HG03064 (cell line): ENCODE data around the gene SCAF1.

Experiments used
- ATAC-seq: cut with Tn5 transposase; IDR thresholded peaks from one replicate; pipeline ENCODE4 v1.9.1; 2021; ENCODE audit warnings: low read depth; ENCODE audit not compliant: unreplicated experiment

SCAF1 gene

DNA sequence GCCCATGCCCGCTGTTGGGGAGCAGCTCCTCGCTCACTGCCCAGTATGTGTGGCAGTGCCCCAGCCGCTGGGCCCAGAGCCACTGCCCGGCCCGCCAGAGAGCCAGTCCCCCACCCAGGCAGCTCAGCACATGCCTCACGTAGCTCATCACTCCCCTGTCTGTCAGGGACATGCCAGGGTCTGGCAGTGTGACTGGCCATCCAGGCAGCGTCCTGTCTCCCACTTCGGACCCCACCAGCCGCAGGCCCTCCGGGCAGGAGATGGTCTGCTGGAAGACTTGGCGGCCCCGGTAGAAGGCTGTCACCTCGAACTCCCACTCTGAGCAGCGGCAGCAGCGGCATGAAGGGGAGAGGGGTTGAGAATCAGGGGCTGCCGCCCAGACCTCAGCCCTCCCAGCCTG lies 20.0 kb downstream of the SCAF1 start:
- ATAC-seq: no peak

DNA sequence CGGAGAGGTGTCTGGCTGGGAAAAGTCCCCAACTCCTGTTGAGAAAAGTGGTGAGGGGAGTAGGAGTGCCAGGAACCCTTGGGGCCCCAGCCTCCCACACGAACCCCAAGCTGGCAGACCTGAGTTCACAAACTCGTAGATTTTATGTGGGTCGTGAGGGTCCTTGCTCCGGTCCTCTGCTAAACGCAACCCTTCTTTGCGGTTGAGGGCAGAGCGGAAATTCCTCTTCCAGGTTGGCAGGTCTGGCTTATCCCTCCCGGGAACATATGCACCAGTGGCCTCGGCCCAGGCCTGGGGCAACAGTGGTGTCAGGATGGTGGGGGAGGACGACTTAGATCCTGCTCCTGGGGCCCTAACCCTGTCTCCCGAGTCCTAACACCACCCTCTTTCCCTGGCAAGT lies 21.2 kb downstream of the SCAF1 start:
- no peak for ATAC-seq

DNA sequence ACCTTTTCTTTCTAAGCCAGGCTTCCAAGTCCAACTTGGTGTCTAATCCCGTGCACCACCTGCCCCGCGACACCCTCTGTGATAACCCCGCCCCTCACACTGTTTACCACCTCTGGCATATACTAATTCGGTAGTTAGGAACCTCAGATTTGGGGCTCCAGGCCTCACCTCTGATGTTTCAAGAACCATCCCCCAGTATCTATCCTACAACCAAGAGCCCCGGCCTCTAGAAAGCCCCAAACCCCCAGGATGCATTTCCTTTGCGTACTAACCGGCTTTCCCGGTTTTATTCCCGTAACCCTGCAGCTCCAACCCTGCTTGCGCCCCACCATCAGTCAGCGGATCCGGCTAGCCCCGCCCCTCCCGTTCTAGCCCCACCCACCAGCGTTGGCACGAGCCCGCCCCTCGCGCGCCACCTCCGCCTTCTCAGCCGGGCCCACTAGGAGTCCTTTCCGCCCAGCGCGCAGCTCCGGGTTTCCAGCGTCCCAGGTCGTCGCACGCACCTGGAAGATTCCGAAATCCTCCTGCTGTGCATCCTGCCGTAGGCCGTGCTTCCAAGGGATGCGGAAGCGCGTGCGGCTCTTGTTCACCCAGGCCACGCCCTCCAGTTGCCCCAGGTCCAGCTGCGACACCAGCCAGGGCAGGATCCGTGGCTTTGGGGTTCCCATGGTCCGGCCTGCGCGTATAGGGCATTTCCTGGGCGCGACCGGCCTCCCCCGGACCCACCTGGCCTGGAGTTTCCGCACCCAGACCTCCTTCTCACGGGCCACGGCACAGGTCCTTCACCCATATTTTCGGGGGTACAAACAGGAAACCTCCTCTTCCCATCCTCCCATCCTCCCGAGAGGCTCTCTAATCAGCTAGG lies 22.4 kb downstream of the SCAF1 start:
- no peak for ATAC-seq

DNA sequence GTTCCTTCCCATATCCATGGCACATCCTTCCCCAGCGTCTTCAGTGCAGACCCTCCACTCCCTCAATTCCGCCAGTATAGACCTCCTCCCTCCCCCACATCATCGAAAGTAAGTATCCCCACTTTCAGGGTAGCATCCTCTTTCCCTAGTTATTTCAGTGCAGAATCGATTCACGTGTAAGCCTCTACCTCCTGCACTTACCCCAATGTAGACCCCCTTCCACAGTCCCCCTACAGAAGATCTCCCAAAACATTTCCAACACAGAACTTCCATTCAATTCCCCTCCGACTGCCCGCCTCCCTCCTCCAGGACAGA lies 23.0 kb downstream of the SCAF1 start:
- no peak for ATAC-seq

DNA sequence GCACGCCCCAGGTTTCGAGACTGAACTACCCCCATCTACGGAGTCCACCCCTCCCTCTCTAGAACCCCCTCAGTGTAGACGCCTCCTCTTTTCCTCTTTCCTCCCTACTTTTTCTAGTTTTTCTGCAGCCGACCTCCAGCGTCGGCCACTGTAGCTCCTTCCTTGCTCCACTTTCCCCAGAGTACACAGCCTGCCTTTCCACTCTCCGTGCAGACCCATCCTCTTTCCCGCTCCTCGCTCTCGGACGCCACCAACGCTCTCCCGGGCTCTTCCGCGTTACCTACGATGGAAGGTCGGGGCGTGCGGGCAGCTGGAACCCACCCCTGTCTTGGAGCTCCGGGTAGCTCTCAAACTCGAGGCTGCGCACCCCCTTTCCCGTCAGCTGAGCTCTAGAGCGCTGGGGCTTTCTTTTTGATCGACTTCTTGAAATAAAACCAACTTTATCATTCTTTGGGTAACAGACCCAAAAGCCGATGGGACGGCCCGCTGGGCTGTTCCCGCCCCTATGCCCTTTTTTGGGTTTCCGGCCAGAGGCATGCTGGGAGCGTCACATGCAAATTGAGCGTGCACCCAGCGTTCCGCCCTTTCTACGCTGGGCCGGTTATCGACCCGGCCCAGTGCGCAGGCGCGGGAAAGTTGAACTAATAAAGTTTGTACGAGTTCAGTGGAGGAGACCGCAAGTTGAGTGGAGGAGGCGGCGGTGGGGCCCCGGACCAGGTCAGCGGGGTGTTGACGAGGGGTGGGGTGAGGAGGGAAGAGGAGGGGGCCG lies 23.5 kb downstream of the SCAF1 start, which contains the start of the genes BCL2L12 and IRF3:
Gene BCL2L12 (plus strand): TSS at position 583 of the 769 bp plus-strand sequence. CDS start 760 bp downstream, outside the sequence.
Gene IRF3 (minus strand): TSS at position 507 of the 769 bp plus-strand sequence. CDS start 1,019 bp downstream, outside the sequence.
- peak; percentile 67 for ATAC-seq

DNA sequence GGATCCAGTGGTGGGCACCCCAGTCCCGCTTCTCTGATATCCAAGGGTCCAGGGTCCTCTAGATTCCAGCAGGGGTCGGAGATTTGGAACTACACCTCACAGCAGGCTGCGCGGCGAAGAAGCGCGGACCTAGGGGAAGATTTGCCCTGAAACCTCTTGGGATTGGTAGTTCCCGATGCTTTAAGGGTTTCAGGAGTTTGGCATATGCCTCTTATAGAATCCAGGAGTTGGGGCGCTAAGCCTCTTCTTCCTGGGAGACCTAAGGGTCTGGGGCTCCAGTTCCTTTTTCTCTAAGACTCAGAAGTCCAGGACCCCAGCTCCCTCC lies 24.1 kb downstream of the SCAF1 start:
- no peak for ATAC-seq

DNA sequence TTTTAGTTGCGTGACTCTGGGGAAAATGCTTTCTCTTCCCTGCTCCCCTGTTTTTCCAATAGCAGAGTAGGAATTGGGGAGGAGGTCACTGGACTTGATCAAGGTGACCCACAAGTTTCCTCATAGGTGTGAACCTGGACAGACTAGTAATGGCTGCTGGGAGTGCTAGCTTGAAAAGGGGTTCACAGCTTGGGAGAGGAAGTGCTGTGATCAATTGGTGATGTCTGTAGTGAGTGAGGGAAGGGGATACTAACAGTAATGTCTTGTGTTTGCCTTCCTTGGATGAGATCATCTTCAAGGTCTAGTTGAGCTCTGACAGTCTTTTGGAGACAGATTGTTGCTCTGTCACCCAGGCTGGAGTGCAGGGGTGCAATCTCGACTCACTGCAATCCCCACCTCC lies 25.5 kb downstream of the SCAF1 start:
- no peak for ATAC-seq

DNA sequence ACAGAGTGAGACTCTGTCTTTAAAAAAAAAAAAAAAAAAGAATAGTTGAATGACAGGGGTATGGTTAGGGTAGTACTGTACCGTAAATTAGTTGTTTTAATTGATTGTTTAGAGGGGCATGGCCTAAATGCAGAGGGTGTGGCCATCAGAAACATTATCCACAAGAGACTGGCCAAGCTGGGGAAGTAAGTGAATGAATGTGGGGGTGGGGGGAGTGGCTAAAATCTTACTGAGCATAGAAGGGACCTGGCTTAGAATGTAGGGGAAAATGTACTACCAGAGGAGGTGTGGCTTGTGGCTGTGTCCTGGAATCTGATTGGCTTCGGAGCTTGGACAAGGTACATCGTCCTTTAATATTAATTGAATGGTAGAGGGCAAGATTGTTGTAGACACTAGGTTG lies 27.5 kb downstream of the SCAF1 start:
- no peak for ATAC-seq

DNA sequence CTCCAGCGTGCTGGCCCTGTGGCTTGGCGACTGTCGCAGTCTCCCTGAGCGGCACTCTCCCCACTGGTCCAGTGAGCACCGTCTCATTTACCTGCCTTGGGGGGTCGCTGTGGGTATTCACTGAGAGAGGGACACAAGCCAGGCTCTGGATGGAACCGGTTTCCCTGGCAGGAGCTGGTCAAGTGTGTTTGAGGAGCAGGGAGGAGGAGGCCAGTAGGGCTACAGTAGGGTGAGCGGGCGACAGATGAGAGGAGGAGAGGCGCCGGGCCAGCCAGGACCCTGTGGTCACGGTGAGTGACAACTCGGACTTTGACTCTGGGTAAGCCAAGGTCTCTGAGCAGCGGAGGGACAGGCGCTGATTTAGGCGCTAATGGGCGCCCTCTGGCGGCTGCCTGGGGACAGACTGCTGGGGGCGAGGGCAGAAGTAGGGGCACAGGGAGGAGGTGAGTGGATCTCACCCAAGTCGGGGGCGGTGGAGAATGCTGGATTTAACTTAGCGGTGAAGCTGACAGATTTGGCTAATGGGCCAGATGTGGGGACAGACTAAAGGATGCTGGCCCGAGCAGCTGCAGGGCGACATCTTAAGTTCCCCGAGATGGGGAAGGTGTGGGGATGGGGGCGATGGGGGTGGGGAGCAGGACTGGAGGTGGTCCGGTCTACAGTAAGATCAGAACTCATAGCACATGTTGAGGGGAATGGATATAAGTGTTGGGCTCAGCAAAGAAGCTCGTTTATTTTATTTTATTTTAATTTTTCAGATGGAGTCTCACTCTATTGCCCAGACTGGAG lies 30.3 kb downstream of the SCAF1 start:
- no peak for ATAC-seq

DNA sequence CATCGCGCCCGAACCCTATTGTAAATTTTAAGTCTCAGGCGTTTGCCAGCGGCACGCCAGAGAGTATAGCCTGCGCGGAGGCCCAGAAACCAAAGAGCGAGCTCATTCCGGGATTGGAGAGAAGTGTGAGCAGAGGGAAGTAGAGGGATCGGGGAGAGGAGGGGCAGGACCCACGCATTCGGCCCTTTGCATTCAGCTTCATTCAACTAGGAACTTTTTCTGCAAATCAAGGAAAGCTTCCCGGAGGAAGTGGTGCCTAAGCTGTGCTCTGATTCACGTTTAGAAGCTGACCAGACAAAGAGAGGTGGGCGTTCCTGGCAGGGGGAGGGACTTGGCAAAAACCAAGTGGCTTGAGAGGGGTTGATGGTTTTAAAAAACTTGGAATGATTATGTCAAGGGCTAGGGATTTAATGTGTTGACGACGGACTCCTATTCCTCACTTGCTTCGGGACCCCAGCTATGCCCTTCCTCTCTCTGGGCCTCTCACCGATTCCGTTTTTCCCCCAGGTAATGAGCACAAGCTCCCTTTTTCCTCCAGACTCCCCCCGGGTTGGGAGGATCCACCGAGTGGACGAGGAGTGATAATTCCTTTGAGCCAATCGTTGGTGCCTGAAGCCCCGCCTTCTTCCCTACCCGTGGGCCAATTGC lies 34.3 kb downstream of the SCAF1 start:
- ATAC-seq: peak; percentile 29

DNA sequence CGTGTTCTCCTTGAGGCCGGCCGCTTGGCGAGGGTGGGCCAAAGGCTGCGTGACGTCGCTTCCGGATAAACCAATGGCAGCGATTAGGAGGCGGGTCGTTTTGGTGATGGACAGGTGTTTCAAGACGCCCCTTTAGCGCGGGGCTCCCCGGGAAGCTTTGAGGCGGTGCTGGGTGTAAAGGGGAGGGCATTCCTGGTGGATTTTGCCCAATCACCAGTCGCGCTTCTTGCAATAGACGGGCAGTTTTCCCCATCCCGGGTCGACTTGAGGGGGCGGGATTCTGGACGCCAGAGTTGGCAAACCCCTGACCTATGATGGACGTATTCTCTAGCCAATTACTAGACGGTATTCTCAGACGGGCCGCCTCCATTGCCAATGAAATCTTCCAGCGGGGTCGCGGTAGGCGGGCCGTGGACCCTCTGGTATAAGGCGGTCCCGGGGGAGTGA lies 34.8 kb downstream of the SCAF1 start:
- ATAC-seq: peak; percentile 64

DNA sequence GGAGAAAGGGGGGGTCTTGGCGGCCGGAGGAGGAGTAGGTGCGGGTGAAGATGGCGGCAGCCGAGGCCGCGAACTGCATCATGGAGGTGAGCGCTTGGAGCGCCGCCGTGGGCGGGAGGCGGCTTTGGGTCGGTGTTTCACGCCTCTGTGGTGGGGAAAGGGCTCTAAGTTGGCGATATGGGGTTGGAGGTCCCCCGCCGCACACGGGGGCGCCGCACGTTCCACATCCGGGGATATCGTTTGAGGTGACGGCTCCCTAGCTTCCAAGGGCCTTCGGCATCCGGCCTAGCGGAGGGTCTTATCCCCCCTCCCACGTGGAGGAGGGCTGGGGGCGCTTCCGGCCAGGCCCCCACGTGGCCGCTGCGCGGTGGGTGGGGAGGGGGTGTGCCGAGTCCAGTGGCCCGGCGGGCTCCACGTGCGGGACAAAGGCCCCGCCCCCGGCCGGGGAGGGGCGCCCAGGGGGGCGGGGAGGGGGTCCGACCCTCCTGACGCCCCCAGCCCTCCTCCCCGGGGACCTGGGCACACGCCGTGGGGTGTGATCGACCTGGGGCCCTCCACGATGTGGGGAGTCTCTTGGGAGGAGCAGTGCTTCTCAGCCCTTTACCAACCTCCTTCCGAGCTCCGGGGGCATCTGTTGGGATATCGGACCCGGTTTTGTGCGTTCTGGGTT lies 35.4 kb downstream of the SCAF1 start, which contains the start of gene PRMT1:
Gene PRMT1 (plus strand): TSS at position 41 of the 670 bp plus-strand sequence. CDS start 10 bp downstream, at position 51.
- ATAC-seq: no peak

DNA sequence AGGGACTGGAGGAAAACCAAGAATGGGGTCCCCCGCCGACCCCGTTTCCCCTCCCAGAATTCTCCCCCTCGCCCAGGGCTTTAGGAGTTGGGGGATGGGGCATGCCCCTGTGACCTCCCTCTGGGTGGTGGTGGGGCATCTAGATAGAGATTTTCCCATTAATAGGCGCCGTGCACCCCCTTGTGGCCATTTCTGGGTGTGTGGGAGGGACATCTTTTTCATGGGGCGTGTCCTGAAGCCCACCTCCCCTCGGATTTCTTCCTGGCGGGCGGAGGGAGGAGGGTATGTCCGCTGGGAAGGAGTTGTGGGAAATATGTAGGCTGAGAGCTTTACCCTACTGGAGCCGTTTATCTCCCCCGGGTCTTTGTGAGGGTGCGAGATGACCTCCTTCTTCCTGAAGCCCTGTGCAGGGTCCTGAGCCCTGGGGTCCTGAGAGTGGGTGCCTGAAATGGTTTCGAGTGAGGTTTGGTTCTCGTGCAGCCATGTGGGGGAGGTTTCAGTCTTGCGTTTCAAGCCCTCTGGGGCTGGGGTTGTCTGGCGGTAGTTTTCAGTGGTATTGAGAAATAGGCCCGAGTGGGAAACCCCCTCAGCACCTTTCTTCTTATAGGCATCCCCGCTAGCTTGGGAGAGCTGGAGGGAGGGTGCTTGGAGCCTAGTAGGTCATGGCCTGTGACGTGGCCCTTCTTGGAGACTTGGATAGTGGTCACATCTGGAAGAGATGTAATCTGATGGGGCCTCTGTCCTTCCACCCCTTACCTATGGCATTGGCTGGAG lies 36.1 kb downstream of the SCAF1 start:
- ATAC-seq: no peak

DNA sequence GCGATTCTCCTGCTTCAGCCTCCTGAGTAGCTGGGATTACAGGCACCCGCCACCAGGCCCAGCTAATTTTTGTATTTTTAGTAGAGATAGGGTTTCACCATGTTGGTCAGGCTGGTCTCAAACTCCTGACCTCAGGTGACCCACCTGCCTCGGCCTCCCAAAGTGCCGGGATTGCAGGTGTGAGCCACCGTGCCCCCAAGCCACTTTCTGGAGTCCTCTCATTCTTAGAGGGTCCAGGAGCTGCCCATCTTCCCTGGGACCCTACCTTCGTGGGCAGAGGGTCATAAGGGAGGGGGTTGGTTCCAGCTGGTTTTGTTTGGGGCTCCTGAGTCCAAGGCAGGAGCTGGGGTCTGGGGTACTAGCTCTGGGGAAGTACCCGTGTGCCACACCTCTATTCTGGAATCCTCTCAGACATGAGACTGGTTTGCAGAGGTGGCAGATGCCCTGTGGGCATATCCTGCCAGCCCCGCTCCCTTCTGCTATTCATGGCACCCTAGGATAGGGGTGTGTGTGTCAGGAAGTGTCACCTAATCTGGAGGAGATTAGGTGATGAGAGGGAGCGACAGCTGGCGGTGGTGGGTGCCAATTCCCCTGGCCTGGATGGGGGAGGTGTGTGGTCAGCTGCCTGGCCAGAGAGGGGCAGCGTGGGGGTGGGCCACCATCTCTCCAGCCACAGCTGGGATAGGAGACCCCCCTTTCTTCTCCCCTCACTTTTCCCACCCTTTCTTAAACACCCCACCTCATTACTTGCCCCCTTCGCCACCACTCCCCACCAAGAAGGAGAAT lies 37.2 kb downstream of the SCAF1 start:
- no peak for ATAC-seq

DNA sequence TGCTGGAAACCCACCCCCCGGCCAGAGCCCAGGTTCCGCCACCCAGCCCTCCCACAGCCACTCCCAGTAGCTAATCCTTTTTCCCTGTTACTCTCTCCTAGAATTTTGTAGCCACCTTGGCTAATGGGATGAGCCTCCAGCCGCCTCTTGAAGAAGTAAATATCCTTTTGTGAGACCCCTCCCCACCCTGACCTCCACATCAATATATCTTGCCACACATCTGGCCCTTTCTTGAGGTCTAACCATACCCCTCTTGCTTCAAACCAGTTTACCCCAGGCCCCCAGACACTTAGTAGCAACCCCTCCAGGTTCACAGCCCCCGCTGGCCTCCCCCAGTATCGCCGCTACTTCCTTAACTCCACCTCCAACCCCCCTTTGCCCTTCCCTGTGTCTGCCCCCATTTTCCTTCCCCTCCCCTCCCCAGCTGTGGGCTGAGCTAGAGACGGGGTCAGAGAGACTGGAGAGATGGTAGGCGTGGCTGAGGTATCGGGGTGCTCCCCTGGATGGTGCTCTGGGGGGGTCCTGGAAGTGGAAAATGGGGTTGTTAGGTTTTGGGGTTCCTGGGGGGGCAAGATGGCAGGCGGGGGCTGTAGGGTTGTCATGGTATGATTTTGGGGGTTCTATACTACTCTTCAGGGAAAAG lies 37.9 kb downstream of the SCAF1 start:
- no peak for ATAC-seq

DNA sequence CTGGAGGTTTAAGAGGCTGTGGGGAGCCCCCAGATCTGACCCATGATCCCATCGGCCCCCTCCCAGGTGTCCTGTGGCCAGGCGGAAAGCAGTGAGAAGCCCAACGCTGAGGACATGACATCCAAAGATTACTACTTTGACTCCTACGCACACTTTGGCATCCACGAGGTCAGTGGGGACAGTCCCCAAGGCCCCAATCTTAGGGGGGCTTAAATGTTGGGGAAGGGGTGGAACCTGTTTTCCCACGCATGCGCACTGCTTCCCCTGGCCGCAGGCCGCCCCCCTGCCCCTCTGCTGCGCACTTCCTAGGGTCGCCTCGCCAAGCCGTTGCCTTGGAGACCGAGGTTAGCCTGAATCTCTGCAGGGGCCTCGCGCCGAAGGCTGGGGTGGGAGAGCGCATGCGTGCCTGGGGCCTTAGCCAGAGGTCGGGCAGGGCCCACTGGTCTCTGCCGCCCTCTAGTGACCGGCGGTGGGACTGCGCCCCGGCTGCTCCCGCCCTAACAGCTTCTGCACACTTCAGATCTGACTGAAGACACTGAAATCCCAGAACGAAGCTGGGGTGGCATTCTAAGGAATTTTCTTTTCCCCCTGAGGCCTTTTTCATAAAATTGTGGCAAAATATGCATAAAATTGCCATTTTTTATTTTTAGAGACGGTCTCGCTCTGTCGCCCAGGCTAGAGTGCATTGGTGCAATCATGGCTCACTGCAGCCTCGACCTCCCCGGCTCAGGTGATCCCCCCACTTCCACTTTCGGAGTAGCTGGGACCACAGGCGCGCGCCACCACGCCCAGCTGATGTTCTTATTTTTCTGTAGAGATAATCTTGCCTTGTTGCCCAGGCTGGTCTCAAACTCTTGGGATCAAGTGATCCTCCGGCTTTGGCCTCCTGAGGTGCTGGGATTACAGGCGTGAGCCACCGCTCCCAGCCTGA lies 38.7 kb downstream of the SCAF1 start:
- ATAC-seq: no peak

DNA sequence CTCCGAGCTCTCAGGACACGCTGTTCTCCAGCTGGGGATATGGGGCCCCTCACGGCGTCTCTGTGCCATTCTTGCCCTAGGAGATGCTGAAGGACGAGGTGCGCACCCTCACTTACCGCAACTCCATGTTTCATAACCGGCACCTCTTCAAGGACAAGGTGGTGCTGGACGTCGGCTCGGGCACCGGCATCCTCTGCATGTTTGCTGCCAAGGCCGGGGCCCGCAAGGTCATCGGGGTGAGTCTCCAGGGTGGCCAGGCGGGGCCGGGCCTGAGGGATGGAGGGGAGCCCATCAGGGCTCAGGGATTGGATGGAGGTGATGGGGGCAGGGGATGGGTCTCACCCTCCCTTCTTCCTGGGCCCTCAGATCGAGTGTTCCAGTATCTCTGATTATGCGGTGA lies 39.8 kb downstream of the SCAF1 start:
- no peak for ATAC-seq
